Hepatic stellate cell (primary cell): ENCODE measurements around the gene SLC45A2.
"Not testable (repeated sequence)": the region's sequence is repeated elsewhere in the genome, so short reads cannot be mapped to it uniquely, and the experiment has no call there.

Experiments
- DNase-seq: peaks from one replicate; pipeline ENCODE4 v3.0.0; 2011; ENCODE audit warnings: low spot score

Gene SLC45A2

GRCh38 chr5:33921002-33921401, 63.5 kb downstream of the SLC45A2 start:
- DNase-seq = no peak

GRCh38 chr5:33914844-33915243, 69.6 kb downstream of the SLC45A2 start:
- DNase-seq = not testable (repeated sequence)

- not testable (repeated sequence) for DNase-seq
These were observed 78.2 kb downstream of the SLC45A2 start for GRCh38 chr5:33906248-33906647.

GRCh38 chr5:33905381-33905780, 79.1 kb downstream of the SLC45A2 start:
- DNase-seq = no peak

GRCh38 chr5:33903118-33903517, 81.4 kb downstream of the SLC45A2 start:
- no peak for DNase-seq

- DNase-seq = no peak
These were observed 83.3 kb downstream of the SLC45A2 start for GRCh38 chr5:33901156-33901555.
